ENCODE data around the gene TAGLN.
"Not testable (repeated sequence)": the region's sequence is repeated elsewhere in the genome, so short reads cannot be mapped to it uniquely, and the experiment has no call there.

Gene TAGLN

DNA sequence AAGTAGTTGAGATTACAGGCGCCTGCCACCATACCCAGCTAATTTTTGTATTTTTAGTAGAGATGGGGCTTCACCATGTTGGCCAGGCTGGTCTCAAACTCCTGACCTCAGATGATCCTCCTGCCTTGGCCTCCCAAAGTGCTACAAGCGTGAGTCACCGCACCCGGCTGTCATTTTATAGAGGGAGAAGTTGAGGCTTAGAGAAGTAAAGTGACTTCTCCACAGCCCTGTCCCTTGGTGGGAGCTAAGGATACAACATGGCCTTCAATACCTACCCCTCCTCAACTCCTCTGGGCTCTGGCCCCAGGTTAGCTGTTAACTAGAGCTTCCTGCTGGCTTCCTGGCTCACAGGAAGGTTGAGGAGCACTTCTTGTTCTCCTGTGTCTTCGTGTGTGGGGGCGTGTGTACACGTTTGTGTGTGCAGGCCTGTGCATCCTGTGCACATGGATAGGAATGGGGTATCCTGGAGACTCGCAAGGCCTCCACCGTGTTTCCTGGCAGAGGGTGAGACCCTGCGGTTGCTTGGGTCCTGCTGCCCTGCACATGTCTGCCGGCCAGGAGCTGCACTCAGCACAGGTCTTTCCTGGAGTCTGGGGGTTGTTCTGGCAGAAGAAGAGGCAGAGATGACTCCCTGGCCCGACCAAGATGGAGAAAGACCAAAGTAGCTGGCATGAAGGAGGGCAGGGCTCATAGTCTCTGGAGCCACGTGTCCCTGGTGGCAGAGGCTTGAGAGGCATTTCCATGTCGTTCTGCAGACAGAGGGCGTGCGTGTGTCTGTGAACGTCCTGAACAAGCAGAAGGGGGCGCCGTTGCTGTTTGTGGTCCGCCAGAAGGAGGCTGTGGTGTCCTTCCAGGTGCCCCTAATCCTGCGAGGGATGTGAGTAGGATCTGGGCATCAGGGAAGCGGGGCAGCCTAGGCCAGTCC, 18.2 kb upstream of the TAGLN start:
- peaks cover 6 to 38% (median 32%) of the 10 kb centered on the region in 4 donors for H3K4me1 ChIP-seq
- H3K27me3 ChIP-seq: no peaks in the 10 kb centered on the region
- no peaks in the 10 kb centered on the region for H3K9me3 ChIP-seq
- H3K36me3 ChIP-seq: peaks cover 8 to 41% (median 35%) of the 10 kb centered on the region in 3 donors
- H3K27ac ChIP-seq: peak overlapping the region; percentile 98 to 100
- intact Hi-C loops (cut with DNase I; ENCODE audit: low total_unique reads): loop anchor here (5.0 kb wide), 1 partner anchor 46 kb away; no protein-coding TSS in a partner anchor
- DNase-seq: peak; percentile 82 to 89
- H3K4me3 ChIP-seq: peak overlapping the region in 1 of 2 donors; percentile 97
- TF ChIP-seq CTCF (IDR thresholded peaks at IDR 0.05): peak; percentile 54 to 71

DNA sequence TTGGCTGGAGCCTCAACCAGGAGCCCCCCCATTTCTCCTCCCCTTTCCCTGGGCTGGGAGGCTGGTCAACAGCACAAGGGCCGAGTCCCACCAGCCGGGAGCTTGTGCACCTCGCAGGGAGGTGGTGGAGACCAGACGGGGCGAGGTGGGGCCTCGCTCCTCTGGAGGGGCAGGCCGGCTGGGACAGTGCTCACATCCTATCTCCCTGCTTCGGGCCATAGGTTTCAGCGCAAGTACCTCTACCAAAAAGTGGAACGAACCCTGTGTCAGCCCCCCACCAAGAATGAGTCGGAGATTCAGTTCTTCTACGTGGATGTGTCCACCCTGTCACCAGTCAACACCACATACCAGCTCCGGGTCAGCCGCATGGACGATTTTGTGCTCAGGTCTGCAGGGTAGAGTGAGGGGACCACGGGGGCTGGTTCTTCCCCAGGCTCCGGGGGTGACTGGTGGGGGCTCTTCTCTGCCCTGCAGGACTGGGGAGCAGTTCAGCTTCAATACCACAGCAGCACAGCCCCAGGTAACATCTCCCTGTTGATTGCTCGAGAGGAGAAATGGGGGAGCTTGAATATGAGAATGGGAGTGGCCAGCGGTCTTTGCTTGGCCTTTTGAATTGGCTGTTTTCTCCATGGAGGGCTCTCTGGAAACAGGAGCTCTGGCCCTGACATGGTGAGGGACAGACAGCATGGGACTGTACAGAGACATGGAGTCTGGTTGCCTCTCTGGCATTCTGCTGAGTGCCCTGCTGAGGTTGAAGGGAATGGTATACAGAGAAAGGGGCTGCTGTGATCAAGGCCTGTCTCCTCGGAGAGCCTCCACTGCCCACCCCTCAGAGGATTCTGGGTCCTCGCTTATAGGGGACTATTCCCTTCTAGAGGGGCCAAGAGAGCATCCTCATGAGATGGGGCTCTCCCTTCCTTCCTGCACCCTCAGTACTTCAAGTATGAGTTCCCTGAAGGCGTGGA, 17.3 kb upstream of the TAGLN start:
- no peaks in the 10 kb centered on the region for H3K27me3 ChIP-seq
- no peak overlapping the region for H3K4me3 ChIP-seq
- H3K9me3 ChIP-seq: no peaks in the 10 kb centered on the region
- intact Hi-C loops (cut with DNase I; ENCODE audit: low total_unique reads): loop anchor here (5.0 kb wide), 1 partner anchor 45 kb away; no protein-coding TSS in a partner anchor
- TF ChIP-seq CTCF (IDR thresholded peaks at IDR 0.05): no peak
- peak overlapping the region in 1 of 2 donors; percentile 100 for H3K27ac ChIP-seq
- peaks cover 6 to 40% (median 33%) of the 10 kb centered on the region in 4 donors for H3K4me1 ChIP-seq
- no peak for DNase-seq
- H3K36me3 ChIP-seq: peaks cover 8 to 50% (median 44%) of the 10 kb centered on the region in 3 donors

- TF ChIP-seq CTCF (IDR thresholded peaks at IDR 0.05): no peak
- Histone ChIP-seq H3K27me3 (no peaks in the 10 kb centered on the region), H3K36me3 (peaks cover 8 to 57% (median 49%) of the 10 kb centered on the region in 3 donors), H3K9me3 (no peaks in the 10 kb centered on the region), H3K4me1 (peaks cover 6 to 40% (median 33%) of the 10 kb centered on the region in 4 donors), H3K4me3 (no peak overlapping the region), H3K27ac (no peak overlapping the region)
- DNase-seq: peak in 1 of 2 donors; percentile 19
- intact Hi-C loops (cut with DNase I; ENCODE audit: low total_unique reads): loop anchor here (5.0 kb wide), 1 partner anchor 45 kb away; no protein-coding TSS in a partner anchor
Observed at GRCh38 chr11:117182551-117182935, 16.6 kb upstream of the TAGLN start.

DNA sequence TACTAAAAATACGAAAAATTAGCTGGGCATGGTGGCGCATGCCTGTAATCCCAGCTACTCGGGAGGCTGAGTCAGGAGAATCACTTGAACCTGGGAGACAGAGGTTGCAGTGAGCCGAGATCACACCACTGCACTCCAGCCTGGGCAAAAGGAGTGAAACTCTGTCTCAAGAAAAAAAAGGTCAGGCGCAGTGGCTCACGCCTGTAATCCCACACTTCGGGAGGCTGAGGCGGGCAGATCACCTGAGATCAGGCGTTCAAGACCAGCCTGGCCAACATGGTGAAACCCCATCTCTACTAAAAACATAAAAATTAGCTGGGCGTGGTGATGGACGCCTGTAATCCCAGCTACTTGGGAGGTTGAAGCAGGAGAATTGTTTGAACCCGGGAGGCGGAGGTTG, 16.0 kb upstream of the TAGLN start:
- not testable (repeated sequence) for H3K27ac ChIP-seq, H3K4me3 ChIP-seq, DNase-seq, H3K27me3 ChIP-seq, H3K9me3 ChIP-seq
- Histone ChIP-seq H3K4me1 (peaks cover 6 to 34% (median 26%) of the 10 kb centered on the region in 4 donors), H3K36me3 (peaks cover 8 to 63% (median 55%) of the 10 kb centered on the region in 3 donors)
- intact Hi-C loops (cut with DNase I; ENCODE audit: low total_unique reads): loop anchor here (5.0 kb wide), 1 partner anchor 44 kb away; no protein-coding TSS in a partner anchor

DNA sequence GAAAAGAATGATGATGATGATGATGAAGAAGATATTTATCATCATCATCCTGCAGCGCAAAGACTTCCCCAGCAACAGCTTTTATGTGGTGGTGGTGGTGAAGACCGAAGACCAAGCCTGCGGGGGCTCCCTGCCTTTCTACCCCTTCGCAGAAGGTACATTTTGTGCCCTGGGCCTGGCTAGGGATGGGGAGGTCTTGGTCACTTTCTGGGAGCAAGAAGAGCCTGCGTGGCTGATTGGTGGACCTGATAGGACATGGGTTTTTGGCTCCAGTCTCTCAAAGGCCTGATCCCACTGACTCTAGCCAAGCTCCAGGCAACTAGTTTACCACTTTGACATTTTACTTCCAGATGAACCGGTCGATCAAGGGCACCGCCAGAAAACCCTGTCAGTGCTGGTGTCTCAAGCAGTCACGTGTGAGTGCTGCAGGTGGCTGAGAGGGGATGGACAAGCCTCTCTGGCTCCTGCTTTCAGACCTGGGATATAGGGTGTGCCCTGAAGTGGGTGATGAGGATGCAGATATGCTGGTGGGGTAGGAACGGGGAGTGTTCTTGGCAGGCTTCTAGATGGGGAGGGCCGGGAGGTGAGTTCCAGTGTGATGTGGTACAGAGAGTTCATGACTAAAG, 15.3 kb upstream of the TAGLN start:
- Histone ChIP-seq H3K27me3 (no peaks in the 10 kb centered on the region), H3K36me3 (peaks cover 14 to 70% (median 62%) of the 10 kb centered on the region in 3 donors), H3K27ac (no peak overlapping the region), H3K4me3 (no peak overlapping the region), H3K4me1 (peaks cover 6 to 32% (median 25%) of the 10 kb centered on the region in 4 donors), H3K9me3 (no peaks in the 10 kb centered on the region)
- no peak for TF ChIP-seq CTCF (IDR thresholded peaks at IDR 0.05)
- intact Hi-C loops (cut with DNase I; ENCODE audit: low total_unique reads): loop anchor here (5.0 kb wide), 1 partner anchor 43 kb away; no protein-coding TSS in a partner anchor
- no peak for DNase-seq

Data from tibial artery (tissue), 4 donors.